ENCODE data around the gene ELL. TPM values are rescaled to one million over a fixed set of nuclear protein-coding genes. Genes with fewer than 3 reads are reported as not detected.

The ELL gene
- total RNA-seq, 1 experiment from 2014 or later: 17.3 TPM

DNA sequence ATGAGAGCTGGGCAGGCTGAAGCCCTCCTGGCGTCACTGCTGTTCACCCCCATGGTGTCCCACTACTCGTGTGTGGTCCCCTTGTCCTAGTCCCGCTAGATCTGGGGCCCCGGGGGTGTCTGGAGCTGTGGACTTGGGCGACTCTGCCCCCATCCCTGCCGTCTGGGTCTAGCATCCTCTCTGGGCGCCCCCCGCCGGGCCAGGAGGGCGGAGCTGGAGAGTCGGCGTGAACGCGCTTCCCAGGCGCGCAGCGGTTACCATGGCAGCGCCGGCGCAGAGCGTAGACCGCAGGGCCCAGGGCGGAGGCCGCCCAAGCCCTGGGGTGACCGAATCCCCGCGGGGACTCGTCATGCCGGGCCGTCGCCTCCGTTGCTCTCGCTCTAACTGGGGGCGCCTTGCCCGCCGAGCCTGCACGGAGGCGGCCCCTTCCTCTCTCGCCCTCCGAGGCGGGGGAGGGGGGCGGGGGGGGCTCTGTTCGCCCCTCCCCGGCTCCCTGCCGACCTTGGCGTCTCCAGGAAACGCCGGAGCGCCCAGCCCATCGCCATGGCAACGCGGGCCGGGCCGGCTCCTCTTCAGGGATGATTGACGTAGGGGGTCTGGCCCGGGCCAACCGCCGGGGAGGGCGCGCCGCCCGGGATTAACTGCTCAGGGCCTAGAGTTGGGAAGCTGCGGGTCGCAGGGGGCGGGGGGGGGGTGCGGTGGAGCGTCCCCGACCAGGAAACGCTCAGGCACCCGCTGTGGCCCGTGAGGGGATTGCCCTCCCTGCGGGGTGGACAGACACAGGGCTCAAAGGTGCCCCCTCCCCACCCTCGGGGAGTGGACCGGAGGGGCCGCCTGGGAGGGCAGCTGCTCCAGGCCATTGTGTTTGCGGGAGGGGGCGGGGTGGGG is 92.8 kb downstream of the ELL start (continued):
- 0 out of 2 replicates have a peak, but pooled peaks have one; percentile 59 for TF ChIP-seq CBFB (CRISPR knock-in tag; IDR thresholded peaks at IDR 0.05; ENCODE audit: low read depth)
- 0 out of 2 replicates have a peak, but pooled peaks have one; percentile 13 for TF ChIP-seq TEAD1 (CRISPR knock-in tag; IDR thresholded peaks at IDR 0.05)
- TF ChIP-seq, protein P1, sequence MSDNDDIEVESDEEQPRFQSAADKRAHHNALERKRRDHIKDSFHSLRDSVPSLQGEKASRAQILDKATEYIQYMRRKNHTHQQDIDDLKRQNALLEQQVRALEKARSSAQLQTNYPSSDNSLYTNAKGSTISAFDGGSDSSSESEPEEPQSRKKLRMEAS (CRISPR knock-in tag; IDR thresholded peaks at IDR 0.05): peak; percentile 44

- H3K36me3 Mint-ChIP-seq: no peaks in the 10 kb centered on the region
- H3K27ac Mint-ChIP-seq: no peak overlapping the region
- no peaks in the 10 kb centered on the region for H3K9me3 Mint-ChIP-seq
- peaks cover 32% of the 10 kb centered on the region for H3K4me1 Mint-ChIP-seq
- ChIA-PET CTCF (interaction anchor here (0.8 to 2.2 kb wide), 5 partner anchors 9 to 42 kb away, joined by 3 to 31 read pairs (median 6); partner anchors contain the start of genes GDF15 and SSBP4), POLR2A (interaction anchor here (0.6 to 1.5 kb wide), 3 partner anchors 9 to 12 kb away, joined by 3 to 6 read pairs (median 3); partner anchors contain the start of gene SSBP4)
- H3K27me3 Mint-ChIP-seq (ENCODE audit: low read depth): no peaks in the 10 kb centered on the region
- no peak for DNase-seq (ENCODE audit: low spot score)
- TF ChIP-seq GABPB1 (CRISPR knock-in tag; IDR thresholded peaks at IDR 0.05) (no peak), E2F5 (CRISPR knock-in tag; IDR thresholded peaks at IDR 0.05) (peak; percentile 10; the same call in 1 of the 2 replicates), MYBL2 (CRISPR knock-in tag; IDR thresholded peaks at IDR 0.05) (0 out of 2 replicates have a peak, but pooled peaks have one; percentile 30)
- peak overlapping the region; percentile 30; the same call in 1 of the 2 replicates for H3K4me3 Mint-ChIP-seq
- ATAC-seq: no peak; the same call in 1 of the 2 replicates
Measured at GRCh38 chr19:18428173-18428786, 93.6 kb downstream of the ELL start.

DNA sequence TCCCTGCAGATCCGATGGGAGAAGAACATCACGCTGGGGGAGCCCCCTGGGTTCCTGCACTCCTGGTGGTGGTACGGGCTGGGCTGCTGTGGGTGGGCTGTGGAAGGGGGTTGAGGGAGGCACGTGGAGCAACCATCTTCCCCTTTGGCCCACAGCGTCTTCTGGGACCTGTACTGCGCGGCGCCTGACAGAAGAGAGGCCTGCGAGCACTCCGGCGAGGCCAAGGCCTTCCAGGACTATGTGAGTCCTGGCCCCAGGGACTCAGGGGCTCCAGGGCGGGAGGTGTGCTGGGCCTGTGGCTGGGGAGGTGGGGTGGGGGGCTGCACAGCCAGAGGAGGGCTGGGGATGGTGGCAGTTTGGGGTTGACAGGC is 94.1 kb downstream of the ELL start:
- Mint-ChIP-seq H3K36me3 (no peaks in the 10 kb centered on the region), H3K4me3 (no peak overlapping the region), H3K9me3 (no peaks in the 10 kb centered on the region), H3K27ac (no peak overlapping the region), H3K4me1 (peaks cover 31% of the 10 kb centered on the region), H3K27me3 (ENCODE audit: low read depth) (no peaks in the 10 kb centered on the region)
- ATAC-seq (no peak), DNase-seq (ENCODE audit: low spot score) (no peak)
- ChIA-PET POLR2A (interaction anchor here (1.5 kb wide), 1 partner anchor 8 kb away, joined by 6 read pairs; the partner anchor contains the start of gene SSBP4), CTCF (interaction anchor here (0.8 to 2.2 kb wide), 5 partner anchors 8 to 42 kb away, joined by 3 to 31 read pairs (median 6); partner anchors contain the start of genes GDF15 and SSBP4)
- TF ChIP-seq, protein P2, sequence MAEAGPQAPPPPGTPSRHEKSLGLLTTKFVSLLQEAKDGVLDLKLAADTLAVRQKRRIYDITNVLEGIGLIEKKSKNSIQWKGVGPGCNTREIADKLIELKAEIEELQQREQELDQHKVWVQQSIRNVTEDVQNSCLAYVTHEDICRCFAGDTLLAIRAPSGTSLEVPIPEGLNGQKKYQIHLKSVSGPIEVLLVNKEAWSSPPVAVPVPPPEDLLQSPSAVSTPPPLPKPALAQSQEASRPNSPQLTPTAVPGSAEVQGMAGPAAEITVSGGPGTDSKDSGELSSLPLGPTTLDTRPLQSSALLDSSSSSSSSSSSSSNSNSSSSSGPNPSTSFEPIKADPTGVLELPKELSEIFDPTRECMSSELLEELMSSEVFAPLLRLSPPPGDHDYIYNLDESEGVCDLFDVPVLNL (CRISPR knock-in tag; IDR thresholded peaks at IDR 0.05; ENCODE audit: borderline replicate concordance, low read depth): no peak
- TF ChIP-seq AR (CRISPR knock-in tag; IDR thresholded peaks at IDR 0.05) (no peak), JAZF1 (CRISPR knock-in tag; IDR thresholded peaks at IDR 0.05) (no peak), FOXP4 (CRISPR knock-in tag; IDR thresholded peaks at IDR 0.05) (no peak), CBFB (CRISPR knock-in tag; IDR thresholded peaks at IDR 0.05; ENCODE audit: low read depth) (no peak), ZNF416 (CRISPR knock-in tag; IDR thresholded peaks at IDR 0.05) (no peak), PRRX2 (CRISPR knock-in tag; IDR thresholded peaks at IDR 0.05) (no peak), ATF2 (CRISPR knock-in tag; IDR thresholded peaks at IDR 0.05; ENCODE audit: borderline replicate concordance, low read depth) (no peak), ESRRA (CRISPR knock-in tag; IDR thresholded peaks at IDR 0.05; ENCODE audit: borderline replicate concordance) (no peak), KAT7 (CRISPR knock-in tag; IDR thresholded peaks at IDR 0.05; ENCODE audit: borderline replicate concordance) (no peak), ZNF671 (CRISPR knock-in tag; IDR thresholded peaks at IDR 0.05) (no peak), TCF7 (CRISPR knock-in tag; IDR thresholded peaks at IDR 0.05; ENCODE audit: low read depth) (no peak)
- TF ChIP-seq, protein P3, sequence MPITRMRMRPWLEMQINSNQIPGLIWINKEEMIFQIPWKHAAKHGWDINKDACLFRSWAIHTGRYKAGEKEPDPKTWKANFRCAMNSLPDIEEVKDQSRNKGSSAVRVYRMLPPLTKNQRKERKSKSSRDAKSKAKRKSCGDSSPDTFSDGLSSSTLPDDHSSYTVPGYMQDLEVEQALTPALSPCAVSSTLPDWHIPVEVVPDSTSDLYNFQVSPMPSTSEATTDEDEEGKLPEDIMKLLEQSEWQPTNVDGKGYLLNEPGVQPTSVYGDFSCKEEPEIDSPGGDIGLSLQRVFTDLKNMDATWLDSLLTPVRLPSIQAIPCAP (CRISPR knock-in tag; IDR thresholded peaks at IDR 0.05): no peak
- TF ChIP-seq, protein P4, sequence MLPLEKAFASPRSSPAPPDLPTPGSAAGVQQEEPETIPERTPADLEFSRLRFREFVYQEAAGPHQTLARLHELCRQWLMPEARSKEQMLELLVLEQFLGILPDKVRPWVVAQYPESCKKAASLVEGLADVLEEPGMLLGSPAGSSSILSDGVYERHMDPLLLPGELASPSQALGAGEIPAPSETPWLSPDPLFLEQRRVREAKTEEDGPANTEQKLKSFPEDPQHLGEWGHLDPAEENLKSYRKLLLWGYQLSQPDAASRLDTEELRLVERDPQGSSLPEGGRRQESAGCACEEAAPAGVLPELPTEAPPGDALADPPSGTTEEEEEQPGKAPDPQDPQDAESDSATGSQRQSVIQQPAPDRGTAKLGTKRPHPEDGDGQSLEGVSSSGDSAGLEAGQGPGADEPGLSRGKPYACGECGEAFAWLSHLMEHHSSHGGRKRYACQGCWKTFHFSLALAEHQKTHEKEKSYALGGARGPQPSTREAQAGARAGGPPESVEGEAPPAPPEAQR (CRISPR knock-in tag; IDR thresholded peaks at IDR 0.05): no peak
